ENCODE data around the gene NOS1AP. TPM values are rescaled to one million over a fixed set of nuclear protein-coding genes. Genes with fewer than 3 reads are reported as not detected.

Gene NOS1AP
- total and polyA plus RNA-seq, 9 of the 15 experiments (the other 6 are each of a cell fraction or from before 2014, with no cell fraction given), result 0.07 to 1.5 (median 0.22) TPM

GRCh38 chr1:162069334-162070093 lies at the start of gene NOS1AP (continued):
- 0 out of 2 replicates have a peak, but pooled peaks have one; percentile 3 for TF ChIP-seq REST (IDR thresholded peaks at IDR 0.05; ENCODE audit: borderline replicate concordance)
- TF ChIP-seq REST (CRISPR knock-in tag; IDR thresholded peaks at IDR 0.05; ENCODE audit: low read depth), result no peak
- TF ChIP-seq NR2F6 (CRISPR knock-in tag; IDR thresholded peaks at IDR 0.05), result no peak
- peak; percentile 45 for TF ChIP-seq CCNT2 (IDR thresholded peaks at IDR 0.05; ENCODE audit: borderline replicate concordance, extremely low read depth, insufficient read length, low read depth, low read length)
- TF ChIP-seq ZNF79 (CRISPR knock-in tag; IDR thresholded peaks at IDR 0.05; ENCODE audit: low read depth), result no peak
- TF ChIP-seq HNRNPH1 (optimal IDR thresholded peaks at IDR 0.05; ENCODE audit: low read depth, low read length), result no peak
- TF ChIP-seq CBFA2T3 (IDR thresholded peaks at IDR 0.05), result no peak
- no peak for TF ChIP-seq ZC3H8 (IDR thresholded peaks at IDR 0.05)
- peak; percentile 38 for TF ChIP-seq KDM5B (IDR thresholded peaks at IDR 0.05; ENCODE audit: insufficient replicate concordance, low read depth, low read length)
- peak; percentile 46 for TF ChIP-seq HNRNPLL (IDR thresholded peaks at IDR 0.05; ENCODE audit: low read depth, low read length, poor library complexity, severe bottlenecking)
- TF ChIP-seq CREM (IDR thresholded peaks at IDR 0.05; ENCODE audit: low read depth), result 0 out of 2 replicates have a peak, but pooled peaks have one; percentile 5
- no peak for TF ChIP-seq SIRT6 (IDR thresholded peaks at IDR 0.05; ENCODE audit: low read depth, low read length)
- TF ChIP-seq CBX2 (IDR thresholded peaks at IDR 0.05; ENCODE audit: insufficient read depth, low read length, poor library complexity, severe bottlenecking), result no peak
- no peak for TF ChIP-seq MCM3 (IDR thresholded peaks at IDR 0.05)
- TF ChIP-seq ZNF282 (CRISPR knock-in tag; IDR thresholded peaks at IDR 0.05), result 0 out of 2 replicates have a peak, but pooled peaks have one; percentile 71
- TF ChIP-seq HDAC6 (IDR thresholded peaks at IDR 0.05; ENCODE audit: low read depth, low read length), result no peak
- no peak for TF ChIP-seq ZNF133 (CRISPR knock-in tag; IDR thresholded peaks at IDR 0.05)
- TF ChIP-seq PCBP1 (IDR thresholded peaks at IDR 0.05; ENCODE audit: low read depth, low read length, poor library complexity, severe bottlenecking), result peak; percentile 67
- TF ChIP-seq HIVEP1 (CRISPR knock-in tag; IDR thresholded peaks at IDR 0.05), result no peak
